NCI-H1930 (cell line): ENCODE measurements around the gene PLA2G4D.

Source experiments
- DNase-seq, 2 experiments: peaks; one replicate each; lab custom pipeline; 2025; lab: John Stamatoyannopoulos, UW

The PLA2G4D gene

GRCh38 chr15:42090370-42090769 lies 4.0 kb downstream of the PLA2G4D start:
- no peak for DNase-seq

DNA sequence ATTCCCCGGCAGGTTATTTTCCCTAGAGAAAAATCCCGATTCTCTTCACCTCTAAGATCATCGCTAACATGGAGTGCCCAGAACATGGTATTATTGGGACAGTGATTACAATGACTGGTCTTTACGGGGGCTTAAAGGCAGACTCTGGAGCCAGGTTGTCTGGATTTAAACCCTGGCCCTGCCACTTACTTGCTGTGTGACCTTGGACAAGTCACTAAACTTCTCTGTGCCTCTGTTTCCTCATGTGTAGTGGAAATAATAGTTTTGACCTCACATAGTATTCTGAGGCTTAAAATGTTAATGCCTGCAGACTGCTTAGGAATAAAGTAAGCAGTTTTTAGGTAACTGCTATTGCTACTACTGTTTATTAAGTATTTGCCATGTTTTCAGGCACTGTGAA lies 4.4 kb downstream of the PLA2G4D start:
- DNase-seq = no peak

- no peak for DNase-seq
Measured at GRCh38 chr15:42088801-42089640, 5.3 kb downstream of the PLA2G4D start.

DNA sequence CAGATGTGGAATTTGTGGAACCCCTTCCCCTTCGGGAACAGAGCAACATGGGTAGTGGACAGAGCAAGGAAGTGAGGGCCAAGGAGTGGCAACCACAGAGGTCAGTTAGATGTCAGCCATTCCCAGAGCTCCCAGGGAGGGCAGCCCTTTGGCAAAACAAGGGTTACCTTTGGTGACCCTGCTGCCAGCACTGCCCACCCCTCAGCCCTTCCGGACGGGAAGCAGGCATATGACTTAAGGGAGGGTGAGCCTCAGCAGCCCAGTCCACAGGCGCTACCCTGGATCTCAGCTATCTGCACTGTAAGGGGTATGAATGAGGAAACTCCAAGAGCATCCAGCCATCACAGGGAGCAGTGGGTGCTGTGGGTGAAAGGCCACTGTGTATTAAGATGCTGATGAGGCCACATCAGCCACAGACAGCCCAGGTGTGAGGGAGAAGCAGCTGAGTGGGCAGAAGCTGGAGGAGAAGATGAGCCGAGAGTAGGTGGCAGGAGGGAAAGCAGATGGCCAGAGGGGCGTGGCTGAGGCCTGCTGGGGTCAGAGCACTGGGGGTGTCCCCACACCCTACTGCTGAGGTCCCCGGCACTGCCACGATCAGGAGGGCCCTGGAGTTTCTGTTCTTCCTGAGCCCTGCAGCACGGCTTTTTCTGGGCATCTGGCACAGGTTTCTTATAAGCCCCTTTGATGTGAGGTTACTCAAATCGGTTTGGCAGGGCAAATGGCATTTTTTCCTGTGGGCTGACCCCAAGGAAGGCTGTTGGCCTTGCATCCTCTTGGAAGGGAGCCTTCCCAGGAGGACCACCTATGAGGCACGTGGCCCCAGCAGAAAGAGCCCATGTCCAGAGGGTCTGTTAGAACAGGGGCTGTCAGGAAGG lies 6.2 kb downstream of the PLA2G4D start:
- DNase-seq = no peak

DNA sequence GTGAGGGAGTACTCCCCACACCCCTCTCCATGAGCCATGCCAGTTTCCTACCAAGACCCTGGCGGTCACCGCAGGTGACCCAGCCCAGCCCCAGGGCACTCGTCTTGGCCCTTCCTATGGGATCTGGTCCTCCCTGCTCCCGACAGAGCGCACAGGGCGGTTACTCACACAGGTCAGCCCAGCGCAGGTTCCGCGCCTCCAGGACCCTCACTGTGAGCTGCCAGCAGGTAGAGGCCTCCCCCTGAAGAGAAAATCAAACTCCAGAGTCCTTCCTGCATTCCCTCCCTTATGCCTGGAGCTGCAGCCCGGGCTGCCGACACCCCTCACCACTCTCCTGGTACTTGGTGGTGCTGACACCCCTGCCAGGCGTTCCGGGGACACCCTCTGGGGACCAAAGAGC lies 6.9 kb downstream of the PLA2G4D start:
- DNase-seq = no peak

DNA sequence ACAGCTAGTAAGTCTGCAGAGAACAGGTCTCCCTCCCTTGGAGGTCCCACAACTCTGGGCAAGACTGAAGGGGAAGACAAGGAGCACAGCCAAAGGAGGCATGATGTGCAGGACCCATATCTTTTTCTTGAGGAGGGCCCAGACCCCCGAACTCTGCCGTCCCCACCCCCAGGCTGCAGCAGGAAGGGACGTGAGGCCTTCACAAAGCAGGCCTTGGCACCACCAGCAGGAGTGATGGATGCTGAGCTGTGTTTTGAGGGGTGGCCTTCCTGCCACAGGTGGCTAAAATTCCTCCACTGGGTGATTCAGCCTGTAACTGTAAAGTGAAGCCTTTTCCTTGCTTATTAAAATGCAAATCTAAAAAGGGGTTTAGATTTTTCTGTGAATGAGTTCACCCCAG lies 8.6 kb downstream of the PLA2G4D start:
- no peak for DNase-seq

DNA sequence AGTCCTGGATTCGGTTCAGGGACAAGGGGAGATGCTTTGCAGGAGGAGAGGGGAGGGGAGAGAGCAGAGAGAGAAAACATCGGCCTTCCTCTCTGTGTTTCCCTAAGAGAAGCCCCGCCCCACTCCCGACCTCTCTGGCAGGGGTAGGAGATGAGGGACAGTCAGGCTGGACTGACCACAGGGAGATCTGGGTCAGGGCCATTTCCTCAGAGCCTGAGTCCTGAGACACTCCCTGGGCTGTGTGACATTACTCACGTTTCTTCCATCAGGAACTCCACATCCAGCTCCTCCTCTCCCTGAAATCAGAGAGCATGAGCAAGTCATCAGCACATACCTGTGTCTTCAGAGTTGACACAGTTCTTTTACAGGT lies 9.1 kb downstream of the PLA2G4D start:
- no peak for DNase-seq

GRCh38 chr15:42084465-42085235 lies 9.7 kb downstream of the PLA2G4D start:
- DNase-seq = peak; percentile 8 to 13

GRCh38 chr15:42083916-42084315 lies 10.4 kb downstream of the PLA2G4D start:
- no peak for DNase-seq

GRCh38 chr15:42083605-42083908 lies 10.8 kb downstream of the PLA2G4D start:
- DNase-seq = no peak

- DNase-seq = no peak
Measured at GRCh38 chr15:42082823-42083604, 11.3 kb downstream of the PLA2G4D start.

DNA sequence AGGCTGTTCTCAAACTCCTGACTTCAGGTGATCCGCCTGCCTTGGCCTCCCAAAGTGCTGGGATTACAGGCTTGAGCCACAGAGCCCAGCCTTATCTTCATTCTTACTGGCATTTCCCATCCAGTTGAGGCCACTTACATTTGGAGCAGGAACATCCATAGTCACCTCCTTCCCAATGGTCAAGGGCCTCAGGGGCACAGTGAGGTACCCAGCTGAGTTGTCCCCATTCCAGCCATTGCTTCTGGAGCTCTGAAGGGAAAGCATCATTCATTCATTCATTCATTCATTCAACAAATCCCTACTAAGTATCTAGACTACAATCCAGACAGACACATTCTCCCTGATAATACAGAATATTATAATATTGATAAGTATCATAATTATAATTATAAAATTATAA lies 12.2 kb downstream of the PLA2G4D start:
- no peak for DNase-seq

- DNase-seq = no peak
Measured at GRCh38 chr15:42080919-42081830, 13.2 kb downstream of the PLA2G4D start.

DNA sequence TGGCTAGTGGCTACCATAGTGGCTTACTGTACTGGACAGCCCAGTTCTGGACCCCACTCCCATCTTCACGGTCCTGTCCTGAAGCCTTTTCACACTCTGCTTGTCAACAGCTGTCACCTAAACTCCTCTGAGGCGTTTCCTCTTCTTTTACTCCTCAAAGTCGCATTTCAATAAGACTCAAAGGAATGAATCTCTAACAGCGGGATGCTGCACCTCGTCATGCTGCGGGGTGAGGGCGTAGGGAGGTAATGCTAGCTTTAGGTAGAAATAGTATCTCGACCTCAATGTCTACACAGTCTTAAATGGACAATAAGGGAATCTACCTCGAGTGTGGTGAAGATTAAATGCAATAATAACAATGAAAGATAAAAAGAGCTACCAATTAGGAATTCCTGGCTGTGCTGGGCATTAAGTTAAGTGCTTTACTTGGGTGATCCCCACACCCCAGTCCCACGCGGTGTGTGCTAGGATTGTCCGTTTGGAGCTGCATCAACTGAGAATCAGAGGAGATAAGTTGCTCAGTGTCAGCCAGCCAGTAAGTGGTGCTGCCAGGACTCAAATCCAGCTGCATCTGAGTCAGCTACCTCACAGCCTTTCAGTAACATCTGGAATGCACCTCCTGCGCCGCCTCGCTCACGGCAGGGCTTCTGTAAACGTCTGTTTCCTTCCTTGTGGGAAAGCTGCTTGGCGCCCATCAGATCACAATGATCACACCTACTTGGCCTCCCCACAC lies 14.0 kb downstream of the PLA2G4D start:
- no peak for DNase-seq

DNA sequence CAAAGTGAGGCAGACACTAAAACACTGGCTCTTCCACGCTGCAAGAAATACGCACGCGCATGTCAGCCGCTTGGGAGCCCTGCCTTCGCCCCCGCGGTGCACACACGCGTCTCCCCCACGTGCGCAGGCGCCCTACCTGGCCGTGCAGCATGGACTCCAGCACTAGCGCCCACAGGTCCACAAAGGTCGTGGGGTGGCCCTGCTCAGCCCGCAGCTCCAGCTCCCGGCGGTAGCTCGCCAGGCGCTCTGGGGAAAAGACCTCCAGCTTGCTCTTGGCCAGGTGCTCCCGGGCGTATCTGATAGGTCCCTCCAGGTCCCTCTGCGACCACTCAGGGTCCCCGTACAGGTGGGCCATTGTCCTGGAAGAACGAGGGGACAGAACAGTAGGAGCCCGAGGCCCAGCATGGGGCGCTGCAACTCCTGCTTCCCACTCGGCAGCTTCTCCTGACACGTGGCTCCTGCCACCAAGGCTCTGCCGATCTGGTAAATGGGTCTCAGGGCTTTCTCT lies 14.9 kb downstream of the PLA2G4D start:
- DNase-seq = peak in 1 of 2 experiments; percentile 34

DNA sequence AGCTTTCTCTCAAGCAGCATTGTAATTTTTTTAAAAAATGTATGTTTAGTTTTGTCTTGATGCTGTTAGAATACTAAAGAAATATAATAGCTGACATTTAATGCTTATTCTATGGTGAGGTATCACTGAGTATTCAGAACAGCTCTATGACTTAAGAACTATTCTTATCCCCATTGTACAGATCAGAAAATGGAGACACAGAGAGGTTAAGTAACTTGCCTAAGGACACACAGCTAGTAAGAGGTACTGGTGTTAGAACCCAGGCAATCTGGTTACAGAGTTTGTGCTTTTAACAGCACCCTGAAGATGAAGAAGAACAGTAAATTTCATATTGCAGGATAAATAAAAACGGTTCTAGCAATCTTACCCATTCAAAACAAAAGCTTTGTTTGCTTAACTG lies 15.5 kb downstream of the PLA2G4D start:
- DNase-seq = no peak

GRCh38 chr15:42077689-42078088 lies 16.7 kb downstream of the PLA2G4D start:
- no peak for DNase-seq

- DNase-seq = no peak
Measured at GRCh38 chr15:42073418-42073817, 20.9 kb downstream of the PLA2G4D start.

DNA sequence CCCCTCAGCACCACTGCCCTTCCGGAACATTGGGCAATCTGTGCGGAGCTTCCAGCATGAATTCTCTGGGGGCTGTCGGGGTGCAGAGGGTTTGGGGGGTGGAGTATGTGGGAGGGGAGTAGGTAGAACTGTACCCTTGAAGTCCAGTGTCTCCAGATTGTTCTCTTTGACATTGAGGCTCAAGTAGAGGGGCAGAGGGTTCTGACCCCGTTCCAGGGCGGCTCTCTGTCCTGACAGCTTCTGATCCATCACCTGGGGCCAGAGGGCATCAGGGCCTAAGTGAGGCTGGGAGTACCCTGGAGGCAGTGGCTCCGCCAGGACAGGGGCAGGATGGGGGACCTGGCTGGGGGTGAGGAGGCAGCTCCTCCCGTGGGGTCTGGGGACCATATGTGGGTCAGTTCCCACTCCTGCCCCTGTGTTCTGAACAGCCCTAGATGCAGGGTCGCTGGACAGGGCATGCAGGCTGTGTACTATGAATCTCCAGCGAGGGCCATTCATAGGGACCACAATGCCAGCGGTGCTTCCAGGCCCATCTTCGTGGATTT lies 22.1 kb downstream of the PLA2G4D start:
- no peak for DNase-seq

GRCh38 chr15:42071717-42072116 lies 22.6 kb downstream of the PLA2G4D start:
- no peak for DNase-seq
